ENCODE results near the gene TSNAX.

Gene TSNAX

DNA sequence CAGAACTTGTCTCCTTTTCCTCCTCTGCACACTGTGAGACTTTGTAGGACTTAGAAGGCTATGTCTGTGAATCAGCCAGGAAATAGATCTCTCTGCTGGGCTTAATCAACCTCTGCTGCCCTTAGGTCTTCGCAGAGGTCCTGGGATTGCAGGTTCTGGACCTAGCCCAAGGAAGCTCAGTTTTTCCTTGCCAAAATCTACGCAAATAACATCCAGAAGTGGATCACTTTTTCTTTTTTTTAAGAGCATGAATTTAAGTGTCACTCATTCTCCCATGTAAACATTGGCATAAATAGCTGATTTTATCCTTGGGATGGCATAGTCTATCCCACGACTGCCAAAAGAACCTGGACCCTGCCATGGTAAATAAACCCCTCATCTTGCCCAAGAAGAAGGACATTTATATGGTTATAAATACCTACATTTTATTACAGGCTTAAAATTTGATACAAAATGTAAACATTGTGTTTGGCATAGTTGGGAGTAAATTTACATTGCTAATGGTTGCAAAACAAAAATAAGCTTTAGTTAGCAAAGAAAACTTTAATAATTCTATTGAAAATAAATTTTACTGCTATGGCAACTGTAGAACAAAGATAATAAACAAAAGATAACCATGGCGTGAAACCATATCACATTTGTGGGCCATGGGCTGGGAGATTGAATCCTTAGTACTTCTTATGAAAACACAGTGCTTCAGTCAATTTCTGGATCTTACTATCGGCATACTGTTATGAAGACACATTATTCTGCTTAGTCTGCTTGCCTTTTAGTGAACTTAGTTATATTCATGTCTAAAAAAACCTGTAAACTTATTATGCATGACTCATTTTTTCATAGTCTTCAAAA lies 73.6 kb downstream of the TSNAX start:
- DNase-seq: no peak

DNA sequence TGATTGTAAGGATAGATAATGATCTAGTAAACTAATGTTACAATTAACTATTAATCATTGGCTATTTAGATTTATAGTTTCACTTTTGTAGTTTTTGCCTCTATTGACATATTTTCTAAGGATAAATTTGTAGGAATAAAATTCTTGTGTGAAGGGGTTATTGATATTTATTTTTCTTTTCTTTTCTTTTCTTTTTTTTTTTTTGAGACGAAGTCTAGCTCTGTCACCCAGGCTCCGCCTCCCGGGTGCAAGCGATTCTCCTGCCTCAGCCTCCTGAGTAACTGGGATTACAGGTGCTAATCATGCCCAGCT lies 74.2 kb downstream of the TSNAX start:
- no peak for DNase-seq

DNA sequence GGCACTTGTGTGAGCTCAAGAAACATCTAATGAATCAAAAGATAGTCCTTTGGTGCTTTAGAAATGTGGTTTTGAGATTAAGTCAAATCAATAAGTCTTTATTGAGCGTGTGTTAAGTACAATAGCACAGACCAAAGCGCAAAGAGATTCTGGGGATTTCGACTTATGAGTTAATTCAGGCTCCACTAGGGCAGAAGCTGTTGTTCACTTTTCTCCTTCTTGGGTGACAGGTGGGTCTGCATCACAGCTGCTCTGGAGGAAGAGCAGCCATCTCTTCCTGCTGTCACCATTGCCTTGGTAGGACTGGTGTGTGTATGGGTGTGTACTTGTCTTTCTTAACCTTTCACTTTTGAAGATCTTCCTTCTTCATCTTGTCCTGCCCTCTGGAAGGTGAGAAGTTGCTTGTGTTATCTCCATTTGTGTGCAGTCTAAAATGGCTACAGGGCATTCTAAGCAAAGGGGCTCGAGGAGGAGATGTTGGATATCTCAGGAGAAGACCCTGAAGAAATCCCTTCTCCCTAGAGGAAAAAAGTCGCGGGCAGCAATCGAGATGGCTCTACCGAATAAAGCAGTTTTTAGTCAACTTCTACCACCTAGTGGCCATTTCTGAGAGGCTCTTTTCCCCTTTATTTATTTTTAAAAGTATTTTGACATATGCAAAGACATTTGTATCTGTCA lies 75.3 kb downstream of the TSNAX start:
- DNase-seq: peak; percentile 66 to 82 (median 71)

DNA sequence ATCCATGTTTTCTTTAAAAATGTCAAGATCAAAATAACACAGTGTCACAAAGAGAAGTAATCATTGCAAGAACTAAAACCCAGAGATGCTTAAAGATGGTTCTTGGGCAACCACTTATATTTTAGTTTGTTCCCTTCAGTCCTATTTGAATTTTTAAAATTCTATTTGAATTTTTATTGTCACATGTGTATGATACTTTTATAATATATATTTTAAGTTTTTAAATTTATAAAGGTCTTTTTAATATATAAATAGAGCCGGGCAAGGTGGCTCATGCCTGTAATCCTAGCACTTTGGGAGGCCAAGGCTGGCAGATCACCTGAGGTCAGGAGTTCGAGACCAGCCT lies 75.8 kb downstream of the TSNAX start:
- no peak for DNase-seq

DNA sequence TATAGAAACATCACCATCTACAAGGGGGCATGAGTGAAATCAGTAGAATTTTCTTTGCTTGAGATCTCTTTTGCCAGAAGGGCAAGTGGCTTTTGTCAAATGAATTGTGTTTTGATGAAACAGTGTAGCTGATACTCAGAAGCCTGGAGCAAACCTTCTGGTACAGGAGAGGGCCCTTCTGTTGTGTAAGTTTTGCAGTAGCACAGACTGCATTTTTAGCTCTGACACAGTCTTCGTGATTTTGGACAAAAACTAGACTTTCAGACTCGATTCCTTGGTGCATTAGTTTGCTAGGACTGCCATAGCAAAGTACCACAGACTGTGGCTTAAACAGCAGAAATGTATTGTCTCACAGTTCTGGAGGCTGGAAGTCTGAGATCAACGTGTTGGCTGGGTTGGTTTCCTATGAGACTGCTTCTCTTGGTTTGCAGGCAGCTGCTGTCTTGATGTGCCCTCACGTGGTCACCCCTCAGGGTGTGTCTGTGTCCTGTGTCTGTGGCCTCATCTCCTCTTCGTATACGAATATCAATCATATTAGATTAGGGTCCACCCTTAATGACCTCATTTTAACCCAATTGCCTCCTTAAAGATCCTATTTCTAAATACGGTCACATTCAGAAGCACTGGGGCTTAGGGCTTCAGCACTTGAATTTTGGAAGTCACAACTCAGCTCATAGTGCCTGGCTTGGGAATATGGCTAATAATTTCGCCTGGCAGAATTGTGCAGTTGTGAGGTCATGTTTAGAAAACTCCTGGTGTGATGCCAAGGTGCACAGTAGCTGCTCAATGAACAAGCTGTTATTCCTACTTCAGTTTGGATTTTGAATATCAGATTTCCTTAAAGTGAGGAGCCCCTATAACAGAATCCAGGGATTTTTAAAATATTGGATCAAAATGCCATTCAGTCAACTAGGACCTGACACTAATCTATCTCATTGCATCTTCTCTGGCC lies 77.0 kb downstream of the TSNAX start:
- peak in 1 of 4 experiments; percentile 28 for DNase-seq

DNA sequence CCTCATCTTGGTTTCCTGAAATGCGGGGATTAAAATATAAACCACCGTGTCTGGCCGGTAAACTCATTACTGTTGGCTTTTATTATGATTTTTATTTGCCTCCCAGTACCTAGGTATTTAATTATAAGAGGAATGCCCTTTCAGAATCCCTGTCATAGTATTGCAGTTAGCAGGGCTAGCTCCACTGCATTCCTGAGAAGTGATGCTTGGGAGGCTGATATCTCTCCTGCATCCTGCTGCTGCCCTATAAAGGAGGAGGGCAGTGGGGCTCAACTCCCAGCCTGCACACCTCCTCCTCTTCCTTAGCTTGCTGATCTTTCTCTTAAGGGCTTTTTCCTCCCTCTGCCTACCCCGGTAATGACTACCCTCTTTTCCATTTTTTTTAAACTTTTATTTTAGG lies 78.2 kb downstream of the TSNAX start:
- no peak for DNase-seq

DNA sequence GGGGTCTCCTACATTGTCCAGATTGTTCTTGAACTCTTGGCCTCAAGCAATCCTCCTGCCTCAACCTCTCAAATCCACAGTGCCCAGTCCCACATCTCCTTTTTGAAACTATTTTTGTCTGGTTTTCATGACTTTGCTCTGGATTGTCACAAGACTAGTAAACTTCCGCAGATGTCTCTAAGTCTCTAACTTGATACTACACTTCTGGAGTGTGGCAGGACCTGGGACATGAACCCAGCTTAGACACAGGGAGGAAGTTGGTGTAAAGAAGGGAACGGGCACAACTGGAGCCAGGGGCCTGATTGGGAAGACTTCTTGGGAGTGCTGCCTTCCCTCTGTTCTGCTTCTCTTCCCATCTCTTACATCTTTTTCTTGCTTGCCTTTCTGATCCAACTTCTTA lies 81.9 kb downstream of the TSNAX start:
- DNase-seq: peak; percentile 33 to 75 (median 55)

DNA sequence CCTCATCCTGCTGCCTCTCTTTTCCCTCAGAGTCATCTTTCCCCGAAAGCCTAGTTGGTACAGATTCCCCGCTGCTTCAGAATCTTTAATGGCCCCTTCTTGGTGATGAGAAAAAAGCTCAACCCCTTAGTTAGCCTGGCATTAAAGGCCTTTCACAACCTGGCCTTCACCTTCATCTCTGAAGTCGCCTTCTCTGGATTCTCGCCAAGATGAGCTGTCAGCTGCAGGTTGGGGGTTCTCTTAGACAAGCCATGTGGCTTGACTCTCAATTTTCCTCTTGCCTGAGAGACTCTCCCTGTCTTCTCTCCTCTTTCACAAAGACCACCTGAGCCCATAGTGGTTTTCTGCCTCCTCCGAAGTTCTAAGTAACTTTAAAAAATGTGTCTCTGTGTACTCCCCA lies 82.6 kb downstream of the TSNAX start:
- DNase-seq: no peak

DNA sequence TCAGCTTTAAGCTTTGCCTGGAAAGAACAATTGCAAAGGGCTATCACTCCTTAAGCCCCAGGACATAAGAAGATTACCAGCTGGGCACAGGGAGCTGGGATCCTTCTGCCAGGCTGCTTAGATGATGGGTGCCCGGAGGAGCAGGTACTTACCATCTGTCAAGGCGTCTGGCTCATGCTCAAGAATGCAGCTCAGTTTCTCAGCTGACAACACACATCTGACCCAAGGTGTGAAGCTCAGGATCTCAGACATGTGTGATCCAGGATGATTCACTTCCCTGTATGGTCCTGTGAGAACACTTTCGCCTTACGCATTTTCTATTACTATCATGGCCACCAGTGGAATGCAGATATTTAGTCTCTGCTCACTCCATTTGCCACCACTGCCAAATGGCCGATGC lies 83.4 kb downstream of the TSNAX start:
- DNase-seq: no peak

DNA sequence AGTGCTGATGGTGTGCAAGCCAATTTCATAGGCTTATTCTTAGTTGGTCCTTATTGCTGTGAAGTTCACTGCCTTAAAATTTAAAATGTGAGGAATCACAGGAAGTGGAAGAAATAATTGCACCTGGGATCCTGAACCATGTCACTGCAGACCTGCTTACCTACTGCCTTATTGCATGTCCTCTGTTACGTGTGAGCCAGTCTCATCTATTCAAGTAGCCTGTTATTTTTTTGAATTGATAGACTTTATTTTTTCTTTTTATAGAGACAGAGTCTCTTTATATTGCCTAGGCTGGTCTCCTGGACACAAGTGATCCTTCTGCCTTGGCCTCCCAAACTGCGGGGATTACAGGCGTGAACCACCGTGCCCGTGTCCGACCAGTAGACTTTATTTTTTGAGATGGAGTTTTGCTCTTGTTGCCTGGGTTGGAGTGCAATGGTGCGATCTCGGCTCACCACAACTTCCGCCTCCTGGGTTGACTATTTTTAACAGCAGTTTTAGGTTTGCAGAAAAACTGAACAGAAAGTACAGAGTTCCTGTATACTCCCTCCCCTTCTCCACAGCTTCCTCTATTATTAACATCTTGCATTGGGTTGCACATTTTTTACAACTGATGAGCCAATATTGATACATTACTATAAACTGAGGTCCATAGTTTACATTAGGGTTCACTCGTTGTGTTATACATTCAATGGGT lies 84.1 kb downstream of the TSNAX start:
- peak; percentile 64 to 88 (median 81) for DNase-seq

DNA sequence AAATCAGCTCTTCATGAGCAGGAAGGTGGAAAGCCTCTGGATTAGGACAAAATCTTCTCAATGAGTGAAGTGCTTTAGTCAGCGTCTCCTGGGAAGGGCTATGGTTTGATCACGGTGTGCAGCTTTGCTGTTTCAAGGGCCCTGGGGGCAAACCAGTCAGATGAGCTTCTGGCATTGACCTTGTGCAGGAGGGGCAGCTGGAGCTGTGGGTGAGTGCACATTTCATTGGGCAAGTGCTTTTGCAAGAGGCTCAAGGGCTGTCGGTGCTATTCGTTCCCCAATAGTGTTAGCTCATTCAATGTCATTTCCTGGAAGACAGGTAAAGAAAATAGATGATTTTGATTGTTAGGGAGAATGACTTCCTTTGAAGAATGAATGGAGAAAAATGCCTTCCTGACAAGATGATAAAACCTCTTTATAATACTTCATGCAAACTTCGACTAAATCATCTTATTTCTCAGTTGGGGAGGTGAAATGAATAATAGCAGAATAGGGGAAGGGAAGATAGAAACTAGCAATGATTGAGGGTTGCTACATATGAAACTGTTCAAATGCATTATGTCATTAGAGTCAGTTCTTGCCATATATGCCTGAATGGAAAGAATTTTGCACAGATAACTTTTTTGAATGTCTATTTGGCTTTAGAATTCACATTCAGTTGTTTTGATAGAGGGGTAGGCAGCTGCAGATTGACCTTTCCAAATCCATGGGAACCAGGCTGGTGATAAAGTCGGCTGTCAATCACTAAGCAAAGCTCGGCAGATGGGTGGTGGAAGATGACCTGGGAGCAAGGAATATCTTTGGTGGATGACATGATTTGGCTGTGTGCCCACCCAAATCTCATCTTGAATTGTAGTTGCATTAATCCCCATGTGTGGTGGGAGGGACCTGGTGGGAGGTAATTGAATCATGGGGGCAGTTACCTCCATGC lies 85.2 kb downstream of the TSNAX start:
- DNase-seq: peak in 3 of 4 experiments; percentile 27 to 29 (median 28)

Measured in suppressor macrophage (primary cell).